ENCODE data around the gene TLR4. TPM values are rescaled to one million over a fixed set of nuclear protein-coding genes. Genes with fewer than 3 reads are reported as not detected.

Gene TLR4
- 10 to 100 TPM; 12.1 to 65.2 (median 43.0) TPM for total RNA-seq
- 10 to 100 TPM in 1 of 3 donors, 1 to 10 TPM in 2; 5.5 to 17.6 (median 7.3) TPM for polyA plus RNA-seq
- long read RNA-seq, donor 1, full-length matches to known transcripts = 3 of 3 reads
- long read RNA-seq, donor 1, partial matches to known transcripts = 0 of 3 reads
- long read RNA-seq, donor 1, other reads (novel, unspliced or antisense) = 0 of 3 reads
- long read RNA-seq, donor 2, full-length matches to known transcripts = 3 of 3 reads
- long read RNA-seq, donor 2, partial matches to known transcripts = 0 of 3 reads
- long read RNA-seq, donor 2, other reads (novel, unspliced or antisense) = 0 of 3 reads
- long read RNA-seq, donor 3, full-length matches to known transcripts = 3 of 3 reads
- long read RNA-seq, donor 3, partial matches to known transcripts = 0 of 3 reads
- long read RNA-seq, donor 3, other reads (novel, unspliced or antisense) = 0 of 3 reads
- long read RNA-seq, donor 4, full-length matches to known transcripts = 1 of 2 reads
- long read RNA-seq, donor 4, partial matches to known transcripts = 0 of 2 reads
- long read RNA-seq, donor 4, other reads (novel, unspliced or antisense) = 1 of 2 reads
- long read RNA-seq, donor 5, full-length matches to known transcripts = 24 of 31 reads
- long read RNA-seq, donor 5, partial matches to known transcripts = 0 of 31 reads
- long read RNA-seq, donor 5, other reads (novel, unspliced or antisense) = 7 of 31 reads
- long read RNA-seq, donor 6, full-length matches to known transcripts = 4 of 8 reads
- long read RNA-seq, donor 6, partial matches to known transcripts = 0 of 8 reads
- long read RNA-seq, donor 6, other reads (novel, unspliced or antisense) = 4 of 8 reads
- long read RNA-seq, donor 7 = 0 reads
- long read RNA-seq, donor 8, full-length matches to known transcripts = 3 of 3 reads
- long read RNA-seq, donor 8, partial matches to known transcripts = 0 of 3 reads
- long read RNA-seq, donor 8, other reads (novel, unspliced or antisense) = 0 of 3 reads
- long read RNA-seq, donor 9, full-length matches to known transcripts = 2 of 2 reads
- long read RNA-seq, donor 9, partial matches to known transcripts = 0 of 2 reads
- long read RNA-seq, donor 9, other reads (novel, unspliced or antisense) = 0 of 2 reads
- long read RNA-seq, donor 10 = 0 reads

DNA sequence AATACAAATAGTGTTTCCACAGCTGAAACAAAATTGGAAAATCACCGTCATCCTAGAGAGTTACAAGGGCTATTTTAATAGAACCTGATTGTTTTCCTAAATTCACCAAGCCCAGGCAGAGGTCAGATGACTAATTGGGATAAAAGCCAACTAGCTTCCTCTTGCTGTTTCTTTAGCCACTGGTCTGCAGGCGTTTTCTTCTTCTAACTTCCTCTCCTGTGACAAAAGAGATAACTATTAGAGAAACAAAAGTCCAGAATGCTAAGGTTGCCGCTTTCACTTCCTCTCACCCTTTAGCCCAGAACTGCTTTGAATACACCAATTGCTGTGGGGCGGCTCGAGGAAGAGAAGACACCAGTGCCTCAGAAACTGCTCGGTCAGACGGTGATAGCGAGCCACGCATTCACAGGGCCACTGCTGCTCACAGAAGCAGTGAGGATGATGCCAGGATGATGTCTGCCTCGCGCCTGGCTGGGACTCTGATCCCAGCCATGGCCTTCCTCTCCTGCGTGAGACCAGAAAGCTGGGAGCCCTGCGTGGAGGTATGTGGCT is at the start of gene TLR4:
TSS of gene TLR4 (plus strand) at position 380 of the 552 bp plus-strand sequence. CDS start at position 450, 70 bp downstream.
- Histone ChIP-seq H3K4me1 (replicated peaks in 1 of 2) (peaks cover 10 to 25% of the 10 kb centered on the region in 2 donors), H3K36me3 (replicated peaks in 1 of 2) (no peaks in the 10 kb centered on the region), H3K9me3 (replicated peaks in 1 of 3) (no peaks in the 10 kb centered on the region), H3K27me3 (no peaks in the 10 kb centered on the region), H3K4me3 (peak within 1 kb of the TSS in 3 of 4 donors; percentile 31 to 52 (median 38)), H3K27ac (peak within 1 kb of the TSS; percentile 30 to 92 (median 77))
- TF ChIP-seq, protein P1, sequence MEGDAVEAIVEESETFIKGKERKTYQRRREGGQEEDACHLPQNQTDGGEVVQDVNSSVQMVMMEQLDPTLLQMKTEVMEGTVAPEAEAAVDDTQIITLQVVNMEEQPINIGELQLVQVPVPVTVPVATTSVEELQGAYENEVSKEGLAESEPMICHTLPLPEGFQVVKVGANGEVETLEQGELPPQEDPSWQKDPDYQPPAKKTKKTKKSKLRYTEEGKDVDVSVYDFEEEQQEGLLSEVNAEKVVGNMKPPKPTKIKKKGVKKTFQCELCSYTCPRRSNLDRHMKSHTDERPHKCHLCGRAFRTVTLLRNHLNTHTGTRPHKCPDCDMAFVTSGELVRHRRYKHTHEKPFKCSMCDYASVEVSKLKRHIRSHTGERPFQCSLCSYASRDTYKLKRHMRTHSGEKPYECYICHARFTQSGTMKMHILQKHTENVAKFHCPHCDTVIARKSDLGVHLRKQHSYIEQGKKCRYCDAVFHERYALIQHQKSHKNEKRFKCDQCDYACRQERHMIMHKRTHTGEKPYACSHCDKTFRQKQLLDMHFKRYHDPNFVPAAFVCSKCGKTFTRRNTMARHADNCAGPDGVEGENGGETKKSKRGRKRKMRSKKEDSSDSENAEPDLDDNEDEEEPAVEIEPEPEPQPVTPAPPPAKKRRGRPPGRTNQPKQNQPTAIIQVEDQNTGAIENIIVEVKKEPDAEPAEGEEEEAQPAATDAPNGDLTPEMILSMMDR (IDR thresholded peaks at IDR 0.05) = no peak
- TF ChIP-seq POLR2A (IDR thresholded peaks at IDR 0.05) = peak; percentile 85
- intact Hi-C loops (cut with DNase I) = no loop called here
- peak; percentile 62 to 91 (median 80) for DNase-seq
- 8 to 17% (median 10%) methylated on average over 5 to 13 of the region's 13 CpGs for WGBS, 4 donors

DNA sequence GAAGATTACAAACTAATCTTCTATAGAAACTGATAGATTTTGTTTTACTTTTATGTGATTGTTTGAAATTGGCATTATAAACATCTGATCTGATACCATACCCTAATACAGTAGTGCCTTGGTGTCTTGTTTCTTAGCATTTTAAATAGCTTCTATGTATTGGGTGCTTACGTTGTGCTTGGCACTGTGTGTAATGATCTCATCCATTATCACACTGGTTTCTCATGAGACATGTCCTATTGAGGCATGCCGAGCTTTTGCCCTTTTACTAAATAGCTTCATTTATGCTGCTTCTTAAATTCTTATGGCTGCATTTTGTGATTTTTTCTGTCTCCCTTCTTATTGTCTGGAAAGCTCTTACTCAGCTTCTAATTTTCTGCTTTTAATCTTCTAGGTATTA is 48.2 kb upstream of the TLR4 start:
- H3K4me3 ChIP-seq = no peak overlapping the region
- H3K4me1 ChIP-seq (replicated peaks in 1 of 2) = no peaks in the 10 kb centered on the region
- H3K27ac ChIP-seq = no peak overlapping the region
- no peaks in the 10 kb centered on the region for H3K27me3 ChIP-seq
- TF ChIP-seq, protein P1 (IDR thresholded peaks at IDR 0.05) = no peak
- no peak for TF ChIP-seq POLR2A (IDR thresholded peaks at IDR 0.05)
- DNase-seq = no peak
- no peaks in the 10 kb centered on the region for H3K9me3 ChIP-seq (replicated peaks in 1 of 3)
- 44 to 62% (median 55%) methylated on average over 2 of the region's 2 CpGs for WGBS, 4 donors
- intact Hi-C loops (cut with DNase I) = no loop called here
- H3K36me3 ChIP-seq (replicated peaks in 1 of 2) = no peaks in the 10 kb centered on the region

DNA sequence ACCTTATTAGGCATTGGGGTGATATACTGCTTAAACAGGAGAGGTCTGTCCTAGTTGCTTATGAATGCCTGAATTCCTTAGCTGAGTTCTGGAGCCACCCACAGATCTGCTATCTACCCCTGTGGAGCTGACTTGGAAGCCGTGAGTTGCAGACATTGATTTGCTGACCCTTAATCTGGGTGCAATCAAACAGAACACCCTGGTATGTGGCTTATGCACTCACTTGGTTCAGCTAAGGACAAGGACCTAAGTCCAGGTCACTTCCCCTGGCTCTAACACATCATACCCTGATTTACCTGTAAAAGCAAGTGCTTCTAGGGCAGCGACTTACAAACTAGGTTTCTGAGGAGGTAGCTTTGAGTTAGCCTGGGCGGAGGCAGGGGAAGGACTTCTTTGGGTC is 41.6 kb upstream of the TLR4 start:
- Histone ChIP-seq H3K27me3 (no peaks in the 10 kb centered on the region), H3K9me3 (replicated peaks in 1 of 3) (no peaks in the 10 kb centered on the region), H3K36me3 (replicated peaks in 1 of 2) (no peaks in the 10 kb centered on the region), H3K4me3 (no peak overlapping the region), H3K4me1 (replicated peaks in 1 of 2) (no peaks in the 10 kb centered on the region), H3K27ac (no peak overlapping the region)
- TF ChIP-seq POLR2A (IDR thresholded peaks at IDR 0.05) = no peak
- TF ChIP-seq, protein P1 (IDR thresholded peaks at IDR 0.05) = no peak
- DNase-seq = no peak
- 63 to 79% (median 75%) methylated on average over 3 of the region's 3 CpGs for WGBS, 4 donors
- intact Hi-C loops (cut with DNase I) = no loop called here
